Neural cell (in vitro differentiated cells): ENCODE measurements around the gene C9orf43. TPM values are rescaled to one million over a fixed set of nuclear protein-coding genes. Genes with fewer than 3 reads are reported as not detected.

Source experiments
- H2AFZ ChIP-seq: fragments of 200-600, 300-800 bp; sonication (generic), shearing (Covaris generic); 2 replicates; pipeline ENCODE4 v1.6.0; 2014; ENCODE audit warnings: low read depth, mild to moderate bottlenecking, antibody characterized with exemption, low read length, moderate library complexity
- H3F3A ChIP-seq: fragments of 200-600 bp; shearing (Covaris generic); 2 replicates; pipeline ENCODE4 v1.6.1; 2016; ENCODE audit warnings: mild to moderate bottlenecking, moderate library complexity, mixed read lengths, antibody characterized with exemption, low read length; ENCODE audit not compliant: insufficient read depth, poor library complexity, severe bottlenecking
- H3K27ac ChIP-seq: fragments of 200-600, 300-800 bp; sonication (generic), shearing (Covaris generic); 2 replicates; pipeline ENCODE4 v1.5.1; 2014; ENCODE audit warnings: mild to moderate bottlenecking, low read length, moderate library complexity
- H3K27me3 ChIP-seq: fragments of 300-800, 200-600 bp; sonication (generic), shearing (Covaris generic); 2 replicates; pipeline ENCODE4 v1.6.0; 2014; ENCODE audit warnings: mild to moderate bottlenecking, low read depth, low read length, moderate library complexity; ENCODE audit not compliant: insufficient read depth
- H3K36me3 ChIP-seq: fragments of 300-800, 200-600 bp; sonication (generic), shearing (Covaris generic); 2 replicates; pipeline ENCODE4 v1.5.1; 2014; ENCODE audit warnings: mild to moderate bottlenecking, antibody characterized with exemption, low read length, moderate library complexity; ENCODE audit not compliant: insufficient read depth
- H3K4me2 ChIP-seq: fragments of 300-800, 200-600 bp; sonication (generic), shearing (Covaris generic); 2 replicates; pipeline ENCODE4 v1.6.0; 2014; ENCODE audit warnings: mild to moderate bottlenecking, low read length
- H3K4me3 ChIP-seq: fragments of 300-800, 200-600 bp; sonication (generic), shearing (Covaris generic); 2 replicates; pipeline ENCODE4 v1.5.1; 2014; ENCODE audit warnings: mild to moderate bottlenecking, low read length, moderate library complexity
- H3K79me2 ChIP-seq: fragments of 200-600 bp; shearing (Covaris generic); replicated peaks from 2 replicates; pipeline ENCODE4 v1.6.0; 2014; ENCODE audit warnings: mild to moderate bottlenecking, low read length, moderate library complexity; ENCODE audit not compliant: insufficient read depth
- H3K9ac ChIP-seq: fragments of 300-800, 200-600 bp; sonication (generic), shearing (Covaris generic); 2 replicates; pipeline ENCODE4 v1.6.1; 2016; ENCODE audit warnings: mild to moderate bottlenecking, low read length, mixed read lengths
- H3K9me2 ChIP-seq: fragments of 200-600 bp; shearing (Covaris generic); 2 replicates; pipeline ENCODE4 v1.6.1; 2016; ENCODE audit warnings: mild to moderate bottlenecking, low read length, mixed read lengths; ENCODE audit not compliant: insufficient read depth
- H3K9me3 ChIP-seq: fragments of 200-600, 300-800 bp; sonication (generic), shearing (Covaris generic); 2 replicates; pipeline ENCODE4 v1.6.1; 2016; ENCODE audit warnings: mild to moderate bottlenecking, mixed run types, low read length, moderate library complexity, mixed read lengths
- H4K20me1 ChIP-seq: fragments of 200-600 bp; shearing (Covaris generic); 2 replicates; pipeline ENCODE4 v1.6.1; 2016; ENCODE audit warnings: mild to moderate bottlenecking, mixed run types; ENCODE audit not compliant: insufficient read depth
- EP300 ChIP-seq: fragments of 450-650 bp; conservative IDR thresholded peaks from 2 replicates; pipeline ENCODE4 v1.6.1; 2014; ENCODE audit warnings: antibody characterized with exemption, mild to moderate bottlenecking, moderate library complexity; ENCODE audit not compliant: poor library complexity, severe bottlenecking
- EZH2 ChIP-seq: fragments of 200-600, 300-800 bp; shearing (Covaris generic), sonication (generic); IDR thresholded peaks from 2 replicates; pipeline ENCODE4 v1.6.1; 2014; ENCODE audit warnings: antibody characterized with exemption, low read length, borderline replicate concordance, mild to moderate bottlenecking; ENCODE audit not compliant: insufficient read depth, poor library complexity, severe bottlenecking
- MXI1 ChIP-seq: fragments of 450-650 bp; conservative IDR thresholded peaks from 2 replicates; pipeline ENCODE4 v1.6.1; 2014; ENCODE audit warnings: antibody characterized with exemption, mild to moderate bottlenecking; ENCODE audit not compliant: poor library complexity, severe bottlenecking
- POLR2AphosphoS5 ChIP-seq: IDR thresholded peaks from 2 replicates; pipeline ENCODE4 v1.6.1; 2012
- RAD21 ChIP-seq: fragments of 450-650 bp; conservative IDR thresholded peaks from 2 replicates; pipeline ENCODE4 v1.6.1; 2014; ENCODE audit warnings: antibody characterized with exemption, mild to moderate bottlenecking, moderate library complexity
- SMC3 ChIP-seq: fragments of 450-650 bp; conservative IDR thresholded peaks from 2 replicates; pipeline ENCODE4 v1.6.1; 2014; ENCODE audit warnings: antibody characterized with exemption, mild to moderate bottlenecking, moderate library complexity; ENCODE audit not compliant: poor library complexity
- TAF1 ChIP-seq: IDR thresholded peaks from 2 replicates; pipeline ENCODE4 v1.6.1; 2012; ENCODE audit warnings: low read depth
- polyA plus RNA-seq: library from polyadenylated mRNA; depleted of rRNA; stranded (reverse); fragments of >200 nt; gene quantifications from 2 replicates; pipeline ENCODE4 v1.2.3, GENCODE V29; 2014
- TF ChIP-seq, protein P1 (sequence below): fragments of 450-650 bp; IDR thresholded peaks from 2 replicates; pipeline ENCODE4 v1.5.1; 2014; ENCODE audit warnings: antibody characterized with exemption, mild to moderate bottlenecking, moderate library complexity; ENCODE audit not compliant: poor library complexity, severe bottlenecking
- TF ChIP-seq, protein P2 (sequence below): IDR thresholded peaks from 2 replicates; pipeline ENCODE4 v1.6.1; 2012; ENCODE audit warnings: borderline replicate concordance

Gene C9orf43
- polyA plus RNA-seq, 1 donor from 2014 or later: 0.33 TPM

GRCh38 chr9:113471566-113471965, 61.0 kb downstream of the C9orf43 start:
- Histone ChIP-seq H3K79me2 (no peaks in the 10 kb centered on the region), H3K4me2 (no peak overlapping the region), H2AFZ (no peak overlapping the region), H3F3A (no peaks in the 10 kb centered on the region), H3K9me3 (no peaks in the 10 kb centered on the region), H3K36me3 (no peaks in the 10 kb centered on the region), H3K9me2 (no peaks in the 10 kb centered on the region), H4K20me1 (no peaks in the 10 kb centered on the region), H3K27ac (no peak overlapping the region), H3K9ac (no peak overlapping the region), H3K27me3 (no peaks in the 10 kb centered on the region), H3K4me3 (no peak overlapping the region)
- TF ChIP-seq SMC3 (no peak), TAF1 (no peak), EP300 (no peak), EZH2 (no peak), MXI1 (no peak), RAD21 (no peak), POLR2AphosphoS5 (no peak)
- TF ChIP-seq, protein P1, sequence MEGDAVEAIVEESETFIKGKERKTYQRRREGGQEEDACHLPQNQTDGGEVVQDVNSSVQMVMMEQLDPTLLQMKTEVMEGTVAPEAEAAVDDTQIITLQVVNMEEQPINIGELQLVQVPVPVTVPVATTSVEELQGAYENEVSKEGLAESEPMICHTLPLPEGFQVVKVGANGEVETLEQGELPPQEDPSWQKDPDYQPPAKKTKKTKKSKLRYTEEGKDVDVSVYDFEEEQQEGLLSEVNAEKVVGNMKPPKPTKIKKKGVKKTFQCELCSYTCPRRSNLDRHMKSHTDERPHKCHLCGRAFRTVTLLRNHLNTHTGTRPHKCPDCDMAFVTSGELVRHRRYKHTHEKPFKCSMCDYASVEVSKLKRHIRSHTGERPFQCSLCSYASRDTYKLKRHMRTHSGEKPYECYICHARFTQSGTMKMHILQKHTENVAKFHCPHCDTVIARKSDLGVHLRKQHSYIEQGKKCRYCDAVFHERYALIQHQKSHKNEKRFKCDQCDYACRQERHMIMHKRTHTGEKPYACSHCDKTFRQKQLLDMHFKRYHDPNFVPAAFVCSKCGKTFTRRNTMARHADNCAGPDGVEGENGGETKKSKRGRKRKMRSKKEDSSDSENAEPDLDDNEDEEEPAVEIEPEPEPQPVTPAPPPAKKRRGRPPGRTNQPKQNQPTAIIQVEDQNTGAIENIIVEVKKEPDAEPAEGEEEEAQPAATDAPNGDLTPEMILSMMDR: no peak
- TF ChIP-seq, protein P2, sequence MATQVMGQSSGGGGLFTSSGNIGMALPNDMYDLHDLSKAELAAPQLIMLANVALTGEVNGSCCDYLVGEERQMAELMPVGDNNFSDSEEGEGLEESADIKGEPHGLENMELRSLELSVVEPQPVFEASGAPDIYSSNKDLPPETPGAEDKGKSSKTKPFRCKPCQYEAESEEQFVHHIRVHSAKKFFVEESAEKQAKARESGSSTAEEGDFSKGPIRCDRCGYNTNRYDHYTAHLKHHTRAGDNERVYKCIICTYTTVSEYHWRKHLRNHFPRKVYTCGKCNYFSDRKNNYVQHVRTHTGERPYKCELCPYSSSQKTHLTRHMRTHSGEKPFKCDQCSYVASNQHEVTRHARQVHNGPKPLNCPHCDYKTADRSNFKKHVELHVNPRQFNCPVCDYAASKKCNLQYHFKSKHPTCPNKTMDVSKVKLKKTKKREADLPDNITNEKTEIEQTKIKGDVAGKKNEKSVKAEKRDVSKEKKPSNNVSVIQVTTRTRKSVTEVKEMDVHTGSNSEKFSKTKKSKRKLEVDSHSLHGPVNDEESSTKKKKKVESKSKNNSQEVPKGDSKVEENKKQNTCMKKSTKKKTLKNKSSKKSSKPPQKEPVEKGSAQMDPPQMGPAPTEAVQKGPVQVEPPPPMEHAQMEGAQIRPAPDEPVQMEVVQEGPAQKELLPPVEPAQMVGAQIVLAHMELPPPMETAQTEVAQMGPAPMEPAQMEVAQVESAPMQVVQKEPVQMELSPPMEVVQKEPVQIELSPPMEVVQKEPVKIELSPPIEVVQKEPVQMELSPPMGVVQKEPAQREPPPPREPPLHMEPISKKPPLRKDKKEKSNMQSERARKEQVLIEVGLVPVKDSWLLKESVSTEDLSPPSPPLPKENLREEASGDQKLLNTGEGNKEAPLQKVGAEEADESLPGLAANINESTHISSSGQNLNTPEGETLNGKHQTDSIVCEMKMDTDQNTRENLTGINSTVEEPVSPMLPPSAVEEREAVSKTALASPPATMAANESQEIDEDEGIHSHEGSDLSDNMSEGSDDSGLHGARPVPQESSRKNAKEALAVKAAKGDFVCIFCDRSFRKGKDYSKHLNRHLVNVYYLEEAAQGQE: no peak

DNA sequence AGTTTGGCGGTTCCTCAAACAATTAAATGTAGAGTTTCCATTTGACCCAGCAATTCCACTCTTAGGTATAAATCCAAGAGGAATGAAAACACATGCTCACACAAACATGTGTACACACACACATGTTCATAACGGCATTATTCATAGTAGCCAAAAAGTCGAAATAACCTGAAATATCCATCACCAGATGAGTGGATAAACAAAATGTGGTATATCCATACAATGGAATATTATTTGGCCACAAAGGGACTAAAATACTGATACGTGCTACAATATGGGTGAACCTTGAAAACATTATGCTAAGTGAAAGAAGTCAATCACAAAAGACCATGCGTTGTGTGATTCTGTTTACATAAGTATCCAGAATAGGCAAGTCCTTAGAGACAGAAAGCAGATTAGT, 61.7 kb downstream of the C9orf43 start:
- H3K9ac ChIP-seq: no peak overlapping the region
- H3K36me3 ChIP-seq: no peaks in the 10 kb centered on the region
- no peaks in the 10 kb centered on the region for H3F3A ChIP-seq
- H2AFZ ChIP-seq: no peak overlapping the region
- no peak overlapping the region for H3K4me2 ChIP-seq
- no peaks in the 10 kb centered on the region for H3K9me2 ChIP-seq
- H3K79me2 ChIP-seq: no peaks in the 10 kb centered on the region
- TF ChIP-seq EP300: no peak
- TF ChIP-seq, protein P1: no peak
- TF ChIP-seq TAF1: no peak
- TF ChIP-seq POLR2AphosphoS5: no peak
- TF ChIP-seq EZH2: no peak
- no peak for TF ChIP-seq RAD21
- TF ChIP-seq SMC3: no peak
- TF ChIP-seq MXI1: no peak
- TF ChIP-seq, protein P2: no peak
- no peaks in the 10 kb centered on the region for H3K27me3 ChIP-seq
- H3K27ac ChIP-seq: no peak overlapping the region
- H4K20me1 ChIP-seq: no peaks in the 10 kb centered on the region
- no peak overlapping the region for H3K4me3 ChIP-seq
- H3K9me3 ChIP-seq: no peaks in the 10 kb centered on the region
